HG03571 (cell line): ENCODE measurements around the gene CD59.
"Not testable (repeated sequence)": the region's sequence is repeated elsewhere in the genome, so short reads cannot be mapped to it uniquely, and the experiment has no call there.

Source experiments
- ATAC-seq: cut with Tn5 transposase; IDR thresholded peaks from one replicate; pipeline ENCODE4 v1.9.1; 2021; ENCODE audit not compliant: unreplicated experiment

The CD59 gene

DNA sequence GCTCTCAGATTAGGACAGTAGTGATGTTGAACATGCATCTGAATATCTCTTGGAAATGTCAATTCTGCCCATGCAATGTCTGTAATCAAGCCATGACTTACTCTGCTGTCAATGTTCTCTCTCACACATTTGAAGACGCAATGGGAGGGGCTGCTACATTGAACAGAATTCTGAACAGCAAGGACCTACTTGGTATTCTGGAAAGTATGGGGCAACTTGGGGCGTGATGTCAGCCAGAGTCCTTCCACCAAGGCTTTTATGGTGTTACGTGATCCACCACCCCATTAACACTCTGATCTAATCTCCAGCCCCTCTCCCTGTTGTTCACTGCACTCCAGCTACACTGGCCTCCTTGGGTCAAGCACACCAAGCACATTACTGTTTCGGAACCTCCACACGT, 7.1 kb upstream of the CD59 start:
- no peak for ATAC-seq

DNA sequence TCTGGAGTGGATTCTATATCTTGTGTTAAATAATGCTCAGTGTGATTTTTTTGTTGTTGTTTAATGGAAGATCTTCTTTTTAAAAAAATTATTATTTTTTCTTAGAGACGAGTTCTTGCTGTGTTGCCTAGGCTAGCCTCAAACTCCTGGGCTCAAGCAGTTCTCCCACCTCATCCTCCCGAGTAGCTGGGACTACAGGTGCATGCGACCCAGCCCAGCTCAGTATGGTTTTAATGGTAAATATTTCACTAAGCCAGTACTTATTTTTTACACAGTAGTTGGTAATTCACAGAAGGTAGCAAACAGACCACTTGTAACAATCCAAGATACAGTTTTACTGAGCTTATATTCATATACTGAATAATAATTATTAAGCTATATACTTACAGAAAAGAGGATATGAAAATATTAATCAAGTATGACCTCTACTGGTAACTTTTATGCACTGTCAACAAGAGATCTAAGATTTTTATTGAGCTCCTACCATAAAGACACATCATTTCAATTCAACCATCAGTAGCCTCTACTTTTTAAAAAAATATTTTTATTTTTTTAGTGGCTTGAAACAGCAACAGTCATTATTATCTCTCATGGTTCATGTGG, 6.1 kb upstream of the CD59 start:
- peak; percentile 53 for ATAC-seq

DNA sequence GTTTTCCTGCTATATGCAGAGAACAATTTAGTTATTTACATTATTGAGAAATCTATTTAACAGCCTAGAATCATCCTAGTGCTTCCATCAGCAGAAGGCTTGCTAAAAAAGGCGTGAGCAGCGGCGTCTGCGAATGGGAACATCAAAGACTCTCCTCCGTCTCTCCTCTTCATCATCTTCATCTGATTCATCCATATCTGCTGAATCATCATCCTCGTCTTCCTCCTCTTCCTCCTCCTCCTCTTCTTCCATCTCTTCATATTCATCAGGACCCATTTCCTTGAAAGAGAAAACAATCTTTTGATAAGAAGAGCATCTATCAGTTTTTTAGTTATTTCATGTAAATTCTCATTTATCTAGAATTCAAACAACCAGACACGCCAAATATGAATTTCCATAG, 5.6 kb upstream of the CD59 start:
- ATAC-seq: no peak

DNA sequence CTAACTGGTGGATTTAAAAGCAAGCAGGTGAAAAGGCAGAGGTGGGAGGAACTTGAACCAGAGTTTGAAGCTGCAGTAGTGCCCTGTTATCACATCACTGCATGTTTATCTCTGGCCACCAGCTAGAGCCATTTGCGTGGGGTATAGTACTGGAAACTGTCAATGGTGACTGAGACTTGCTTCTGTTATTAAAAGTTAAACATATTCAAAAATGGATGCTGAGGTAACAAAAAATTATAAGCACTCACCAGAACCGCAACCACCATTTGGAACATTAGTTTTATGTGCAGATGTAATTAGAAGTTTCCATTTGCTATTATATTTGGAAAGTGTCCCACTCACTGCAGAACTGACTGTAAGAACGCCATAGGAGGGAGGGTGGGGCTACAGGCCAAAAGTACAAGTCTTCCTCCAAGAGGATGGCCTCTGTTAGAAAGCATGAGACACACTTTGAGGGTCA, 1.2 kb upstream of the CD59 start:
- no peak for ATAC-seq

DNA sequence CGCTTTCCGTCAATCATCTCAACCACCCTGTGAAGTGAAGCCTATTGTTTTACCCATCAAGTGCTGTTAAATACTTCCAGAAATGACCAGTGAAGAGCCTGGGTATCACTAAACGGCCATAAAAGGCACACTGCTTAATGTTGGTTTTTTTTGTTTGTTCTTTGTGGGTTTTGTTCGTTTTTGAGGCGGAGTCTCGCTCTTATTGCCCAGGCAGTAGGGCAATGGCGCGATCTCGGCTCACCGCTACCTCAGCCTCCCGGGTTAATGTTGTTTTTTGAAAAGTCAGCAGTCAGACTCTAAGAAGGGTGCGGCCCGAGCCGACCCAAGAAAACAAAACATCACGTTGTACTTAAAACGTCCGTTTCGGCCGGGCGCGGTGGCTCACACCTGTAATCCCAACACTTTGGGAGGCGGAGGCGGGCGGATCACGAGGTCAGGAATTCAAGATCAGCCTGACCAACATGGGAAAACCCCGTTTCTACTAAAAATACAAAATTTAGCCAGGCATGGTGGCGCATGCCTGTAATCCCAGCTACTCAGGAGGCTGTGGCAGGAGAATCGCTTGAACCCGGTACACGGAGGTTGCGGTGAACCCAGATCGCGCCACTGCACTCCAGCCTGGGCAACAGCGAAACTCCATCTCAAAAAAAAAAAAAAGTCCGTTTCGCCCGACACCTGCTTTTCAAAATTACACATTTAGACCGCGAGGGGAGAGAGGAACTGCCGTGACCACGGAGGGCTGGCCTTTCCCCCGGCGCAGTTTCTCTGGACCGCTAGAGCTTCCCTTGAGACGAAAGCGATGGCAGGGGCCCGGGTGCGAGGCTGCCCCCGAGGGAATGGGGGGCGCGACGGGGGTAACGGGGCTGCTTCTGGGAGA, 714 bp downstream of the CD59 start:
- ATAC-seq: peak; percentile 56

DNA sequence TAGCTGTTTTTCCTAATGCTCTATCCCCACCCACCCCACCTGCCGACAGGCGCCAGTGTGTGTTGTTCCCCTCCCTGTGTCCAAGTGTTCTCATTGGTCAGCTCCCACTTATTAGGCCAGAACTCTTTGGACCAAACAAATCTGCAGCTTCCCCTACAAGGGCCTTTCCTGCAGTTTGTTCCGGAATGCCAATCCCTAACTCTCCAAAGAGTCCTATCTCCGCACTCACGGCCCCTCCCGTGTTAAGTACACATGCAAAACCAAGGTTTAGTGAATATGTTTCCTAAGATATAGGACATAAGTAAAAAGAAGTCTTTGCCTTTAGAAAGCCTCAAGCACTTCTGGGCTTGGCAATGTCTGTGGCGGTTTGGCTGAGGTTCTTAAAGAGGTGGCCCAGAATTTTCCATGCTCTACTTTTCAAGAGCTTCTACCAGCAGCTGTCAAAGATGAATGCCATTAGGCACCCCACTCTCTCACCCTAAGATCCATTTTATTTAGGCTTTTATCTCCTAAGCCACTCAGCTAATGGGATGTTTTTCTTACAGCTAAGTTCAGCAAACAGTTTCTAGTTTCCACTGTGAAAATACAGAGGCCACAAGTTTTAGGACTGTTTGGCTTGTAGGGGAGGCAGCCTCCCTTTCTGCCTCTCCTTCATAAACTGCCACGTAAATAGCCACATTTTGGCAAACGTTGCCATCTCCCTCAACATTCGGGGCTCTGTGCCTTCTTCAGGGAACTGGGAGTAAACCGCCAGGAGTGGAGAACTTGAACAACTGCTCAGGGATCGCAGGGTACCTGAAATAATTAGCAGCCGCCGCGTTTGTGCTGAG, 1.6 kb downstream of the CD59 start:
- no peak for ATAC-seq

DNA sequence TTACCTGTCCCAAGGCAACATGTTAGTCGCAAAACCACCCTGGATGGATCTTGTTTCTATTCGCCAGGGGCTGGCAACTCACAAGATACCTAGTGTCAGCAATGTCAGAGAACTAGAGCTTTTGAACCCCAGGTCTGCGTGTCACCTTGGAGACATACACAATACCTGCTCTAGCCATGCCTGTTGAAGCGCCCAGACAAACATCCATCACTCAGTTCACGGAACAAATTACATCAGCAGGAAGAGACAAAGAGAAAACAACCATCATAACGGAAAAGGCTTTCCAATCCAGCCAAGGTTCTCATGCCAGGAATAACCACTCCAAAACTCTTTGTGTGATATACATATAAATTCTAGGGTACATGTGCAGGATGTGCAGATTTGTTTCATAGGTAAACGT, 2.2 kb downstream of the CD59 start:
- no peak for ATAC-seq

DNA sequence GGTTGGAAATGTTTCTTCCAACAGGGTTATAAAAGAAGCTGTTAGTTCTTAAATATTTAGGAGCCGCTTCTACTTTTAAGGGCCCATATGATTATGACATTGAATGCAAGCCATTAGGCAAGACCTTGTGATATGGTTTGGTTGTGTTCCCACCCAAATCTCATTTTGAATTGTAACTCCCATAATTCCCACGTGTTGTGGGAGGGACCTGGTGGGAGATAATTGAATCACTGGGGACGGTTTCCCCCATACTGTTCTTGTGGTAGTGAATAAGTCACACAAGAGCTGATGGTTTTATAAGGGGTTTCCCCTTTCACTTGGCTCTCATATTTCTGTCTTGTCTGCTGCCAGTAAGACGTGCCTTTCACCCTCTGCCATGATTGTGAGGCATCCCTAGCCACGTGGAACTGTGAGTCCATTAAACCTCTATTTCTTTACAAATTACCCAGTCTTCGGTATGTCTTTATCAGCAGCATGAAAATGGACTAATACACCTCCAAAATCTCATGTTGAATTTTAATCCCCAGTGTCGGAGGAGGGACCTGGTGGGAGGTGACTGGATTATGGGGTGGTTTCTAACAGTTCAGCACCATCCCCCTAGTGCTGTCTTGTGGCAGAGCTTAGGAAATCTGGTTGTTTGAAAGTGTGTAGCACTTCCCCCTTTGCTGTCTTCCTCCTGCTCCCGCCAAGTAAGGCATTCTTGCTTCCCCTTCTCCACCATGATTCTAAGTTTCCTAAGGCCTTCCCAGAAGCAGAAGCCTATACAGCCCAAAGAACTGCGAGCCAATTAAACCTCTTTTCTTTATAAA, 4.3 kb downstream of the CD59 start:
- no peak for ATAC-seq

DNA sequence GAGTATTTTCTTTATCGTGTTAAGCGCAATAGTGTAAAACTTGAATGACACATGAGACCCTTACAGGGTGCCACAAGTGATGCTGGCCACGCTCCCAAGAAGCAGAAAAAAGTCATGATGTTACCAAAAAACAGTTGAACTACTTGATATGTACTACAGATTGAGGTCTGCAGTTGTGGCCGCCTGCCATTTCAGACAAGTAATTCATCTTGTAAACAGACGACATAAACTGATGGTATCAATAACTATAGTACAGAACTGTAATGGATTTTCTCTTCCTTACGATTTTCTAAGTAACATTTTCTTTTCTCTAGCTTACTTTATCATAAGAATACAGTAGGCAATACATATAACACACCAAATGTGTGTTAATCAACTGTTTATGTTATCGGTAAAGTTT, 5.5 kb downstream of the CD59 start:
- ATAC-seq: no peak

DNA sequence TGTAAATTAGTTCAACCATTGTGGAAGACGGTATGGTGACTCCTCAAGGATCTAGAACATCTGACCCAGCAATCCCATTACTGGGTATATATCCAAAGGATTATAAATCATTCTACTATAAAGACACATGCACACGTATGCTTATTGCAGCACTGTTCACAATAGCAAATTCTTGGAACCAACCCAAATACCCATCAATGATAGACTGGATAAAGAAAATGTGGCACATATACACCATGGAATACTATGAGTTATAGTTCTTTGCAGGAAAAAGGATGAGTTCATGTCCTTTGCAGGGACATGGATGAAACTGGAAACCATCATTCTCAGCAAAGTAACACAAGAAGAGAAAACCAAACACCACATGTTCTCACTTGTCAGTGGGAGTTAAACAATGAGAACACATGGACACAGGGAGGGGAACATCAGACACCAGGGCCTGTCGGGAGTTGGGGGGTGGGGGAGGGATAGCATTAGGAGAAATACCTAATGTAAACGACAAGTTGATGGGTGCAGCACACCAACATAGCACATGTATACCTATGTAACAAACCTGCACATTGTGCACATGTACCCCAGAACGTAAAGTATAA, 7.1 kb downstream of the CD59 start:
- ATAC-seq: not testable (repeated sequence)

DNA sequence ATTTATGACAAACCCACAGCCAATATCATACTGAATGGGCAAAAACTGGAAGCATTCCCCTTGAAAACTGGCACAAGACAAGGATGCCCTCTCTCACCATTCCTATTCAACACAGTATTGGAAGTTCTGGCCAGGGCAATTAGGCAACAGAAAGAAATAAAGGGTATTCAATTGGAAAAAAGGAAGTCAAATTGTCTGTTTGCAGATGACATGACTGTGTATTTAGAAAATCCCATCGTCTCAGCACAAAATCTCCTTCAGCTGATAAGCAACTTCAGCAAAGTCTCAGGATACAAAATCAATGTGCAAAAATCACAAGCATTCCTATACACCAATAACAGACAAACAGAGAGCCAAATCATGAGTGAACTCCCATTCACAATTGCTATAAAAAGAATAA, 8.7 kb downstream of the CD59 start:
- ATAC-seq: not testable (repeated sequence)

DNA sequence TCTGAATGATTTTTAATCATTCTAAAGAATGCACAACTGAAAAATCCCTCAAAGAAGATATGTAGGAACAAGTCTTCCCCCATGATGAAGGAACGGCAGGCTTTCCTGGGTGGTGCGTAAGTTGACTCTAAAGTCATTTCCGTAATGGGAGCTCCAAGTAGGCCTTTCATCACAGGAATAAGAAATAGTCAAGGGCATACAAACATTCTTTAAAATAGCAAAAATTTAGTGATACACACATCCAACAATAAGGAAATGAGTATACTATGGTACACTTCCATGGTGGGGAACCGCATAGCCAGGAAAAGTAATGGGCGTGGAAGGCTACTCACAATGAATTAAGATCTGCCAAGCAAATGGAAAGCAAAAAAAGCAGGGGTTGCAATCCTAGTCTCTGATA, 10.7 kb downstream of the CD59 start:
- no peak for ATAC-seq

DNA sequence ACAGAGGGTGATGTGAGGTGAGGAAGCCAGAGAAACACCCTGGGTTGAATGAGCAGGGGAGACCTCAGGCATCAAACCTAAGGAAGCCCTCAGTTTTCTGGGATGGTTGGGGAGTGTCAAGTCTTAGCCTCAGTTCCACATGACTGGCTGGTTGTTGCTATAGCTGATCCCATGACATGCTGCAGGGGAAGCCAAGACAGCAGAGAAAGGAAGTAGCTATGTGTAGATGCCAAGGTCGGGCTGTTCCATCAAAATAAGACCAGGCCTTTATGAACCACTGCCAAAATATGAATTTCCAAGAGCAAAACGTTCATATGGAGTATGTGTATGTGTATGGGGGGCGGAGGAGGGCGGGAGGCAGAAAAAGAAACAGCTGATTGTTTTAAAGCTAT, 11.6 kb downstream of the CD59 start:
- no peak for ATAC-seq

DNA sequence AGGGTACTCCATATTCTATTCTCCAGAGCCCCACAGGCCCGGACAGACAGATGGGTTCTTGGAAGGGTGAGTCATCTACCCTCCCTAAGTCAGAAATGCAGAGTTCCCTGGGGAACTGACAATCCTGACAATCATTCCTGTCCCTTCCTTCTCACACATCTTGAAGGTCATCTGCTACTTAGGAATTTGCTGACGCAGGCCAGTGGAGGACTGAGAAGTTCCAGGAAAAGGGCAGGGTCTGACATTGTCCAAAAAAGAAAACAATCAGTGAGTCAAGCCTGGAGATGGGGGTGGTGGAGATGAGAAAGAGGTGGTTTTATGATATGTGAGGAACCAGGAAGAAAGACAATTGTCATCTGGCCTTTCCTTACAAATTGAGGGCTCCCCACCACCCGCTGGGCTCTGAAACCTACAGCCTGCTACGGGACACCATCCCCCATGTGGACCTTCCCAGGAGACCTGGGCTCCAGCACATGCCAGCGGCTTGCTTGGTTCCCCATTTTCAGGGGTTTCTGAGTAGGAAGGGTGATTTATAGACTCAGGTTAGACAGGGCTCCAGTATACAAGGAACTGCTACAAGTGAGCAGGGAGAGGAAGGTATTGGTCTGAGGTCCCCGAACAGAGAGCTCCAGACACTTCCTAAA, 12.9 kb downstream of the CD59 start:
- no peak for ATAC-seq

DNA sequence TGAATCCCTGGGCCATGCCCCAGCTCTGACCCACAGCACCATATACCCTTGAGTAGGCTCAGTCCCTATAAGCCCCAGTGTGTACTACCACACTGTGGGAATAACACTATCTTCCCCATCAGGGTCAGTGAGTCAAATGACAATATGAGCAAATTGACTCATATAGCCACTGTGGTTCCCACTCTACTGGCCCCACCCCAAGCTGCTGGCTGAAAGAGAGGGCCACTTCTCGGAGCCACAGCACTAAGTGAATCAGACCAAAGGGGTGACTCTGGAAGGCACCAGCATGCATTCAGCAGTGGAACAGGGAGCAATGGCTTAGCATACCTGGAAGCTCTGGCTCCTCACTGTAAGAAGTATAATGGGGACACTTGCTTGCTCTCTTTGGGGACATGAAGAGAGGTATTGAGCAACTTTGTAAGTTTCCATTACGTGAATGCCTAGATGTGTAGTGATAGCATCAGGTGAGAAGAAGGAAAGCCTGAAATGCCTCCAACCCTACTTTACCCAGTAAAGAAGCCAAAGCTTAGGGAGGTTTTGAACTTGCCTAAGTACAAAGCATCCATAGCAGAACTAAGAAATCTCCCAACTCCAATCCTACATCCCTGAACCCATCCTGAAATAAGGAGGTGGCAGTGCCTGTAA, 13.5 kb downstream of the CD59 start:
- ATAC-seq: peak; percentile 69

DNA sequence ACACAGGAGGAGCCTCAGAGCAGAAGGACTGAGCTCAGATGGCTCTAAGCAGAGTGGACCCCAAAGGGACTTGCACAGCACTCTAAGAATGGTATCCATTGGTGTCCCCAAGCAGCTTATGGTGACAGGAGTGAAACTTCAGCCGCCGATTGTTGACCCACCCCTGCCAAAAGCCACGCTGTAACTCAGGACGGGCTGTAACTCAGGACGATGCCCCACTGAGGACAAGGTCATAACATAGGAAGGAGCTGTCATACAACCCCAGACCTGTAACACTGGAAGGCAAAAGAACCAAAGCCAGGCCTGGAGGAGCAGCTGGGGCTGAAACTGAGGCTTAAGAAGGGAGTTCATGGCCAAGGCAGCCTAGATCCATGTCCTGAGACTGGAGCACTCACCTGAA, 14.2 kb downstream of the CD59 start:
- ATAC-seq: no peak

DNA sequence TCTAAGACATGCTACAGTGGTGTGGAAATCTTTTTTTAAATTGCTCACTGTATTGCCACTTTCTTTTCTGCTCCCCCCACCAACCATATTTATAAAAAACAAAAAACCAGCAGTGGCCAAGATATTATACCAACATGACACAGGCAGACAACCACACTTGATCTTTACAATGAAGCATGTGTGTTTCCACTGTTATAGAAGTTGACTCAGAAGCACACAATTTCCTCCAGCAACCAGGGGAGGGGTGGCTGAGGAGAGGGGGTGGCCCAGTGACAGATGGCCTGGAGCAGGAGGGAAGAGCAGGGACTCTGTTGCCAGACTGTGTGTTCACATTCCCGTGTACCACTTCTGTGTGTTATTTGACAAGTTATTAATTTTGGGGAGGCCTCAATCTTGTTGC, 14.8 kb downstream of the CD59 start:
- ATAC-seq: no peak

DNA sequence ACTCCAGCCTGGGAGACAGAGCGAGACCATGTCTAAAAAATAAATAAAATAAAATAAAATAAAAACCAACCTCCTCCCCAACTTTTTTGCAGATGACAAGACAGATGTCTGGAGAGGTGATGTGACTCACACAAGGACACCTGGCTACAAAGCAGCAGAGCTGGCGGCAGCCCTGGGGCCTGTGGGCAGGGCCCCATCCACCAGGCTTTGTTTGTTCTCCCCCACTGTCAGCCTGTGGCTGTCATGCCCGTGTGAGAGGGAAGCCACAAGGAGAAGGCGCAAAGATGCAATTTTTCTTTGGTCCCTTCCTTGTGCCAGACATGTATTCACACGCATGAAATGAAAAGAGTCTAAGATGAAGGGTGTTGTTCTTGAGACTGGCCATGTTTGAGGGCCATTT, 16.6 kb downstream of the CD59 start:
- ATAC-seq: no peak

DNA sequence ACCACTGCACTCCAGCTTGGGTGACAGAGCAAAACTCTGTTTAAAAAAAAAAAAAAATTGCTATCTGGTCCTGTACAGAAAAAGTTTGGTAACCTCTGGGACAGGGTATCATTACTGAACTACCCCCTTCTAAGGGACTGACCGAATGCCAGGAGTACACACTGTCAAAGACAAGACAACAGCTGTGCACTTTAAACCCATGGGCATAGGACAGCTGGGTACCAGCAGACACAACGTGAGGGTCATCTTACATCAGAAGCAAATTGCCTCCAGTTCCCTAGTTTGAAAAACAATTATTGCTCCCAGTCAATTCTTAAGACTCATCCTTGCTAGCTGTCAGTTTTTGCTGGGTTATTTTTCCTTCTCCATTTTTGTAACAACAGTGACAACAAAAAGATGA, 17.8 kb downstream of the CD59 start:
- no peak for ATAC-seq

DNA sequence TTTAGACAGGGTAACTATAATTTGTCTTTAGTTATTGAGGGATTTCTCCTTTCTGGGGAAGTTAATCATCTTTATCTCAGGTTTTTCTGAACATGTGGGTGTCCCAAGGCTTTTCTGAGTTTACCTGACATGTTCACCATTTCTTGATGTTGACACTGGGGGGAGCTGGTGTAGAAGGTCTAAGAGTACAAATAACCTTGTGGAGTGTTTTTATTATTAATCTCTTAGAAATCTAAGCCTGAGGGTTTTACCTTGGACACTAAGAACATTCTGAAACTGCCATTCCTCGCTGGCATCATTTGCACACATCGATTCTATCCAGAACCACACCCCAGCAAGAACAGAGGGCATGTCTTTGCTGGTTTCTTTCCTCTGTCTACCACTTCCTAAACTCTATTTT, 20.0 kb downstream of the CD59 start:
- no peak for ATAC-seq
